ENCODE measurements around the gene CDC14B.

DNA sequence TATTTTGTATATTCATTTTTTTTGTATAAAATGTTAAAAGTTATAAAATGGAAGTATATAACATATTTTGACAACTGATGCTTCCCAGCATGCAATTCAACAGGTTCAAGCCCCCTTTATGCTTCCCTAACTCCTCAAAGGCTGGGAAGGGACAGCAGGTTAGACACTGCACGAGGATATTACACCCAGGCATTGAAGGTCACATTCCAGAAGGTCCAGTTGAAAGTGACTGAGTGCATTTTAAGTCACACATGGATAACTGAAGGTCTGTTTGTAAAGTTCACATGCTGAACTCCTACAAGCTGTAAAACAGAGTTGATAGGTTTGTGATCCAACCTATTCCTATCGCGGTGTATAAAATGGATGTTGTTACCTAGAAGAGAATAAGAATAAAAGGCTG is 21.9 kb upstream of the CDC14B start:
- TF ChIP-seq, protein P1, sequence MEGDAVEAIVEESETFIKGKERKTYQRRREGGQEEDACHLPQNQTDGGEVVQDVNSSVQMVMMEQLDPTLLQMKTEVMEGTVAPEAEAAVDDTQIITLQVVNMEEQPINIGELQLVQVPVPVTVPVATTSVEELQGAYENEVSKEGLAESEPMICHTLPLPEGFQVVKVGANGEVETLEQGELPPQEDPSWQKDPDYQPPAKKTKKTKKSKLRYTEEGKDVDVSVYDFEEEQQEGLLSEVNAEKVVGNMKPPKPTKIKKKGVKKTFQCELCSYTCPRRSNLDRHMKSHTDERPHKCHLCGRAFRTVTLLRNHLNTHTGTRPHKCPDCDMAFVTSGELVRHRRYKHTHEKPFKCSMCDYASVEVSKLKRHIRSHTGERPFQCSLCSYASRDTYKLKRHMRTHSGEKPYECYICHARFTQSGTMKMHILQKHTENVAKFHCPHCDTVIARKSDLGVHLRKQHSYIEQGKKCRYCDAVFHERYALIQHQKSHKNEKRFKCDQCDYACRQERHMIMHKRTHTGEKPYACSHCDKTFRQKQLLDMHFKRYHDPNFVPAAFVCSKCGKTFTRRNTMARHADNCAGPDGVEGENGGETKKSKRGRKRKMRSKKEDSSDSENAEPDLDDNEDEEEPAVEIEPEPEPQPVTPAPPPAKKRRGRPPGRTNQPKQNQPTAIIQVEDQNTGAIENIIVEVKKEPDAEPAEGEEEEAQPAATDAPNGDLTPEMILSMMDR (conservative IDR thresholded peaks at IDR 0.05; ENCODE audit: low read length) = no peak
- TF ChIP-seq EZH2phosphoT487 (IDR thresholded peaks at IDR 0.05; ENCODE audit: borderline replicate concordance) = no peak

Measured in Loucy (cell line).